Measurements from ENCODE around the gene TMEM223.
"Not testable (repeated sequence)": the region's sequence is repeated elsewhere in the genome, so short reads cannot be mapped to it uniquely, and the experiment has no call there.

TMEM223 gene, protein sequence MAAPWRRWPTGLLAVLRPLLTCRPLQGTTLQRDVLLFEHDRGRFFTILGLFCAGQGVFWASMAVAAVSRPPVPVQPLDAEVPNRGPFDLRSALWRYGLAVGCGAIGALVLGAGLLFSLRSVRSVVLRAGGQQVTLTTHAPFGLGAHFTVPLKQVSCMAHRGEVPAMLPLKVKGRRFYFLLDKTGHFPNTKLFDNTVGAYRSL

DNA sequence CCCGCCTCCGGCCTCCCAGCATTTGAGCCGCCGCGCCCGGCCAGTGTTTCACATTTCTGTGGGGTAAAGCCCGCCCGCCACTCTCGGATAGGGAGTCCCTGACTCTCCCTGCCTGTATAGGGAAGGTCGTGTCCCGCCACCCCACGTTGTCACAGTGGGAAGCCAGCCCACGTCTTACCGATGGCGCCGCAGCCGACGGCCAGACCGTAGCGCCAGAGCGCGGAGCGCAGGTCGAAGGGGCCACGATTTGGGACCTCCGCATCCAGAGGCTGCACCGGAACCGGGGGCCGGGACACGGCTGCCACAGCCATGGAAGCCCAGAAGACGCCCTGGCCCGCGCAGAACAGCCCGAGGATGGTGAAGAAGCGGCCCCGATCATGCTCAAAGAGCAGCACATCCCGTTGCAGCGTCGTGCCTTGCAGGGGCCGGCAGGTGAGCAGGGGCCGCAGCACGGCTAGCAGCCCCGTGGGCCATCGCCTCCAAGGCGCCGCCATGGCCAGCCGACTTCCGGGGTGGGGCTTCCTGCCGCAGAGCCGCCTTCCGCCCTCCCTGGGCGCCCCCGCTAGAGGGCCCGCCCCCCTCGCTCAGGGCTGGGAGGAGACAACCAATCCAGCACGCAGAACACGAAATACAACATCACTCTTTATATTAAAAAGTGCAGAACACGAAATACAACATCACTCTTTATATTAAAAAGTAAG lies at the start of gene TMEM223:
Gene TMEM223, minus strand, starts transcription at position 506 of the 701 bp plus-strand sequence. Its CDS starts 12 bp downstream, at position 494.
- DNase-seq: peak; percentile 73

DNA sequence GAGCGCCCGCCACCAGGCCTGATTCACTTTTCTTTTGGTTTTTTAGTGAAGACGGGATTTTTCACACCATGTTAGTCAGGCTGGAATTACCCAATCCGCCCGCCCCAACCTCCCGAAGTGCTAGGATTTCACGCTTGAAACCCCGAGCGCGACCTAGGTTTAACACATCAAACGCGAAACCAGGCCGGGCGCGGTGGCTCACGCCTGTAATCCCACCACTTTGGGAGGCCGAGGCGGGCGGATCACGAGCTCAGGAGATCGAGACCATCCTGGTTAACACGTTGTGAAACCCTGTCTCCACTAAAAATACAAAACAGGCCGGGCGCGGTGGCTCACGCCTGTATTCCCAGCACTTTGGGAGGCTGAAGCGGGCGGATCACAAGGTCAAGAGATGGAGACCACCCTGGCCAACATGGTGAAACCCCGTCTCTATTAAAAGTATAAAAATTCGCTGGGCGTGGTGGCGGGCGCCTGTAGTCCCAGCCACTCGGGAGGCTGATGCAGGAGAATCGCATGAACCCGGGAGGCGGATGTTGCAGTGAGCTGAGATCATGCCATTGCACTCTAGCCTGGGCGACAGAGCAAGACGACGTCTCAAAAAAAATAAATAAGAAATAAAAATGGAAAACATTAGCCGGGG lies 49.0 kb upstream of the TMEM223 start:
- peak; percentile 65 for DNase-seq

DNA sequence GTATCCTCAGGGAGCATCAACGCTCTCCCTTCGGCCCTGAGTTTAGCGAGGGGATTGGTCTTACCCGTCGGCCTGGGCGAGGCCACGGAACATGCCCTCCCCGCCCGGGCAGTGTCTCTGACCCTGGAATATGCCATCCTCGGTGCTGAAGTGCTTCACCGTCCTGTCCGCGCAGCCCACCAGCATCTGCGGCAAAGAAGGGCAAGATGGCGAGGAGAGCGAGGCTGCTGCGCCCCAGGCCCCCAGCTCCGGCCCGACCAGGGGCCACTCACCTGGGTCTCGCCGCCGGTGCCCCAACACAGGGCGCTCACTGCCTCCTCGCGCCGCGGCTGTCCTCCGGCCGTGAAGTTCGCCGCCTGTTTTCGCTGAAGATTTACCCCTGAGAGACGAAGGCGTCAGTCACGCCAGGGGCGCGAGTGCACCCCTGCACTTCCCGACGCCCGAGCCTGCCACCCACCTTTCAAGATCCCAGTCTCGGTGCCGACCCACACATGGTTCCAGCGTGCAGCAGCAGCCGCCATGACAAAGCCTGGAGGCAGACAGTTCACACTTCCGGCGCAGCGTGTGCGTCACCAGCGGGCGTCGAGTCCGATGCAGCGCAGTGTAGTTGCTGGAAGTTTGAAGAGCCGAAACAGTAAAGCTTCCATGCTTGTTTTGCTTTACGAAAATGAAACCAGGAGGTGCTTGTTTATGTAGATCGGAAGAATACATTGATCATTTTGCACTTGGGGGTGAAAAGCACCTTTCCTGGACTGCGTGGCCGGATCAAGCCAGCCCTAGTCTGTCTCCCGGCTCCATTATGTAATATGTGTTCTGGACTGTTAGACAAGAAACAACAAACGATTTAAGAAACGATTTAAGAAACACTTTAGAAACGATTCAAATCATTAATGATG lies 47.5 kb upstream of the TMEM223 start, which contains the start of gene WDR74:
Gene WDR74, minus strand, starts transcription at position 541 of the 896 bp plus-strand sequence. Its CDS starts 20 bp downstream, at position 521.
- peak; percentile 90 for DNase-seq

DNA sequence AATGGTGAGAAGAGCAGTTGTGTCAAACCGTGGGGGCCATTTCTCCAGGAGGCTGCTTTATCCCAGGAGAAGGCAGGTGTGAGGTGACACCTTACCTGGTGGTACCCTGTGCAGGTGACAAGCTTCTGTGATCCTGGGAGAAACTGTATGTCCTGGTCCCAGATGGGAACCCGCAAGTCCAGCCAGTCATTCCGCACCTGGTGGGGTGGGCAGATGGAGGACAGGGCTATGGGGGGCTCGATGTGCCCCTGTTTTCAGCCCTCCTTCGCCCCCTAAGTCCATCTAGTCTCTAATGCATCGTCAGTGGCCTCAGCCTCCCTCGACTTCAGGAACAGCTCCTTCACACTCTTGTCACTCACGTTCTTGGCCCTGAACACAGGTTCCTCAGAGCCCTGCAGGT lies 43.5 kb upstream of the TMEM223 start:
- no peak for DNase-seq

DNA sequence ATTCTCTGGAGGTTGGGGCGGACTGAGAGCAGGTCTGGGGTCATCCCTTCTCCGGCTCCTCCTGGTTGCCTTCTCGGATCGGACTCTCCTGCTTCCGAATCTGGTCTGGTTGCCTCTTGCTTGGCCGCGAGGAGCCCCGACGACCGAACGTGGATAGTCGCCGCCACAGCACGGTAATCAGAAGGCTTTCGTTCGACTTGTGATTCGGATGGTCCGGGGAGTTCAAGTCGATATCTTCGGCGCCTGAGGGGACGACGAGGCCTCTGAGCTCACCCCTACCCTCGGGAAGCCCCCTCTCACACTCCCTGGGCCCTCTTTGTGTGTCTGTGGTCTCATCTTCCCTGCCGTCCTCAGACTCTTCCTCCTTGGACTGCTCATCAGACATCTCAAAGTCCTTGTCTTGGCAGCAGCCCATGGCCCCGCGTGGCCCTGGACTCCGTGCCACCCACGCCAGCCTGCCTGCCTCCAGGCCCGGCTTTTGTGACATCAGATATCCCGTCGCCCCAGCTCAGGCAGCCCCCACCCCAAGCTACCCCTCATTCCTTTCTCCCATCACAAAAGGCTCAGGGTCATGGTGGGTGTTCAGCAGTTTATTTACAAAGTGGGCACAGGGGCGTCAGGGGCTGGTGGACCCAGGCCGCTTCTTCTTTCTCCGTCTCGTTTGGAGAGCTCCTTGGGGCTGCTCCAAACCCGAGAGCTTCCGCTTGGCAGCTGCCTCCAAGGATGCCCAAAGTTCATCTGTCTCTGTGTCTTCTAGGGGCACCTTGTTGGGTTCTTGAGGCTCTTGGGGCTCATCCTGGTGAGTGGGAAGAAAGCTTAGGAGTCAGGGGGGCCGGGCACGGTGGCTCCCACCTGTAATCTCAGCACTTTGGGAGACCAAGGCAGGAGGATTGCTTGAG lies 40.8 kb upstream of the TMEM223 start, which contains the start of gene TEX54:
Gene TEX54, minus strand, starts transcription at position 506 of the 899 bp plus-strand sequence.
- DNase-seq: no peak

DNA sequence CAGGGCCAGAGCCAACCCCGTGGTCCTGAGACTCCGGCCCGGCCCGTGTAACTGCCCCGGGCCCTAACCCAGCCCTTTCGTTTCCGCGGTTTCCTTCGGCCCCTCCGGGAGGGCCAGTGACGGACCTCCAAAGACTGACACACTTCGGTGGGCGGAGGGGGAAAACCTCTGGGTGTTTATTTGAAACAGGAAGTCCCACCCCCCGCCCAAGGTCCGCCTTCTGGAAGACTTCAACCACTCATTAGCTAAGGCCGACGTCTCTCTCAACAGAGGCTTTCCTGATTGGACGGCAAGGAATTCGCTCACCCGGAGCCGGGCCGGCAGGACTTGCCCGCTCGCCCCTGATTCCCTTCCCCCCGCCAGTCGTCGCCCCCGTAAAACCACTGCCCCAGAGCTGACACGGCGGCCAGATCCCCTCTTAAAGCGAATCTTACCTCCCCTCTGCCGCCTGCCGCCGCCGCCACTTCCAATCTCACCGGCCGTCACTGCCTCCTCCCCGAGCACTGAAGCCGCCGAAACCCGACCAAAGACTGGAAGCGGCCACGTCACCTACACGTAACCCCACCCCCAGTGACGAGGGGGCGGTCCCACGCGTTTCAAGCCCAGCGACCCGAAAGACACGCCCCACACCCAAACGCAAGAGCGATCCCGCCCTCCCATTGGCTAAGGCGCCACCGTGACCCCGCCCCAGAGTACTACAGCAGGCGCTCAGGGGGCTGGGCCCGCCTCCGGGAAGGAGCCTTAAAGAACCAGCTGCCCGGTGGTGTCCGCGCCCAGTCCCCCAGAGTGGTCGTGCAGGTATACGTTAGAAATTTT lies 39.9 kb upstream of the TMEM223 start, which contains the start of gene STX5:
Gene STX5, minus strand, starts transcription at position 532 of the 816 bp plus-strand sequence. CDS start 808 bp downstream, outside the sequence.
- DNase-seq: peak; percentile 97

DNA sequence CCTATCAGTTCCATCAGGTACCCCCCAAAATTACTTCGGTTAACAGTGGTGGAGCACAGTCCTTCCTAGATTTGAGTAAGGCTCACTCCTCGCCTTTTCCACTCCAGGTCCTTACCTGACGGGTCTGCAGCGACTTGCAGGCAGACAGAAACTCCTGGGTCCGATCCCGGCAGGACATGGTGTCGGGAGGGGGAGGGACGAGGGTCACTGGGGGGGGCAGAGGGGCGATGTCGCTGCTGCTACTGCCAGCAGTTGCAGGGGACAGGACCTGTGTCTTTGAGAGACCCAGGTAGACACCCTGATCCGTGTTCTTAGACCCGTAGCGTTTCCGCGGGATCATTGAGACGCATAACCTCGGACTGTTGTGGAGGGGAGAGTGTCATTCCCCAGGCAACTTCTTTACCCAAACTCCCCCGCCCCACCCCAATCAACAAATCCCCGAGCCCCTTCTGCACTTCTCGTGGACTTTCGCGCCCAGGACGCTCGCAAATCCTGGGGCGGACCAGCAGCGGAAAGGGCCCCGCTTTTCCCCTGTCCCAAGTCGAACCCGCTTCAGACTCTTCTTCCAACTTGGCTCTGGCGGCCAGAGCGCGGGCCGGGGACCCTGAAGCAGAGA lies 39.2 kb upstream of the TMEM223 start:
- peak; percentile 40 for DNase-seq

DNA sequence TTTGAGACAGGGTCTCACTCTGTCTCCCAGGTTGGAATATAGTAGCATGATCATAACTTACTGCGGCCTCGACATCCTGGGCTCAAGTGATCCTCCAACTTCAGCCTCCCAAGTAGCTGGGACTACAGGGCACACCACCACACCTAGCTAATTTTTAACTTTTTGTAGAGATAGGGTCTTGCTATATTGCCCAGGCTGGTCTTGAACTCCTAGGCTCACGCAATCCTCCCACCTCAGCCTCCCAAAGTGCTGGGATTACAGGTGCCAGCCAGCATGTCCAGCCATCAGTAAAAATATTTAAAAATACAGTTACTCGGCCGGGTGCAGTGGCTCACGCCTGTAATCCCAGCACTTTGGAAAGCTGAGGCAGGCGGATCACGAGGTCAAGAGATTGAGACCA lies 36.3 kb upstream of the TMEM223 start:
- not testable (repeated sequence) for DNase-seq

DNA sequence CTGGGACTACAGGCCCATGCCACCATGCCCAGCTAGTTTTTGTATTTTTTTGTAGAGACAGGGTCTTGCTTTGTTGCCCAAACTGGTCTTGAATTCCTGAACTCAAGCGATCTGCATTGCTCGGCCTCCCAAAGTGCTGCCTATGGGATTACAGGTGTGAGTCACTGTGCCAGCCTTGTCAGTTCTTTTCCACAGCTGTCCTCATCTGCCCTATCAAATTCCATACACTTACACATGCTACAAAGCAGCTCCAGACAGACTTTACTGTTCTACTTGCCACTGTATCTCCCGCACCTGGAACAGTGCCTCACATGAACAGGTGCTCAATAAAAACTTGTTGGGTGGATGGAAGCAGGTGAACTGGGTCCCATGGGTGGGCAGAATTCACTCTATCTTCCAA lies 31.9 kb upstream of the TMEM223 start:
- DNase-seq: no peak

DNA sequence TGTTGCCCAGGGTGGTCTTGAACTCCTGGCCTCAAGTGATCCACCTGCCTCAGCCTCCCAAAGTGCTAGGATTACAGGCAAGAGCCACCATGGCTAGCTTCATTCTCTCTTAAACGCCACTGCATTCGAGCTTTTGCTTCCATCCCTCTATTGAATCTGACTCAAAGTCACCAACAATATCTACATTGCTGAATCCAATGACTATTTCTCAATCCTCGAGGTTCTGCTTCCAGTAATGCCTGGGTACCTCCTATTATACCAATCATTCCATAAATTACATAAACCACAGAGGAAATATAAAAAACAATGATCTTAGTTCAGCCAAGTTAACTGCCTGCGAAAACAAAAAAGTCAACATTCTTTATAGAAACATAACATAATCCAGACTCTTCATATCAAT lies 25.3 kb upstream of the TMEM223 start:
- DNase-seq: no peak

DNA sequence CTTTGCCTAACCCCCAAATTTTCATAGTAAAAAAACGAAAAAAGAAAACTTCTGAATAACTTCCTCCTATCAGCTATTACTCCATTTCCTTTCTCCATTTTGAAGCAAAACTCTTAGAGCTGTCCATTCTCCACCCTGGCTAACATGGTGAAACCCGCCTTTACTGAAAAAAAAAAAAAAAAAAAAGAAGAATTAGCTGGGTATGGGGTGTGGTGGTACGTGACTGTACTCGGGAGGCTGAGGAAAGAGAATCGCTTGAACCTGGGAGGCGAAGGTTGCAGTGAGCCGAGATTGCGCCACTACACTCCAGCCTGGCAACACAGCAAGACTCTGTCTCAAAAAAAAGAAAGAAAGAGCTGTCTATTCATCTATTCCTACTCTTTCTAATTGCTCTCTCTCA lies 24.8 kb upstream of the TMEM223 start:
- no peak for DNase-seq

DNA sequence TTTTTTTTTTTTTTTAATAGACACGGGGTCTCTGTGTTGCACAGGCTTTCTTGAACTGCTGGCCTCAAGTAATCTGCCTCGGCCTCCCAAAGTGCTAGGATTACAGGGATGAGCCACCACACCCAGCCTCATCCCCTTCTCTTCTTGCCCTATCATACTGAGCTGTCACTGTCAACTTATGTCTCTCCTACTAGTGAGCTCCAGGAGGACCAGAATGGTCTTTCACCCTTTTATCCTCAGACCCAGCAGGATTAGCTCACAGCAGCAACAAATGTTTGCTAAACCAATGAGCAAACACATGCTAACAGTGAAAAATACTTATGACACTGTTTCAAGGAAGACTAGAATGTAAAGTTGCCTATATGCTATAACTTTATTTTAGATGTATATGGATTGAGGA lies 19.9 kb upstream of the TMEM223 start:
- DNase-seq: no peak

DNA sequence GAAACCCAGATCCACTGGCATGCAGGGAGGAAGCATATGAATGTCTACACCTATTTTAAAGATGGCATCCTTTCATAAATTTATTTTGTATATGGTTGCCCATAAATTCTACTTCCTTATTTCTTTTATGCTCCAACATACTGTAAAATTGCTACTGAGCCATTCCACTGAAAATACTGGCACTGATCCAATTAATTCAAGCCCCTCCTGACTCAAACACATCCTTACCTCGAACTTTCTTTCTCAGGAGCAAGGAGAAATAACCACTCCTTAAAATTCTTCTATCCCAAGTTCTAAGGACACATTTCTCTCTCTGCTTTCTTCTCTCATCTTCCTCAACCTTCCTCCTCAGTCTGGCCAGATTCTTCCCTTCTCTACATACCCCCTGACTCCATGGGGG lies 18.9 kb upstream of the TMEM223 start:
- no peak for DNase-seq

DNA sequence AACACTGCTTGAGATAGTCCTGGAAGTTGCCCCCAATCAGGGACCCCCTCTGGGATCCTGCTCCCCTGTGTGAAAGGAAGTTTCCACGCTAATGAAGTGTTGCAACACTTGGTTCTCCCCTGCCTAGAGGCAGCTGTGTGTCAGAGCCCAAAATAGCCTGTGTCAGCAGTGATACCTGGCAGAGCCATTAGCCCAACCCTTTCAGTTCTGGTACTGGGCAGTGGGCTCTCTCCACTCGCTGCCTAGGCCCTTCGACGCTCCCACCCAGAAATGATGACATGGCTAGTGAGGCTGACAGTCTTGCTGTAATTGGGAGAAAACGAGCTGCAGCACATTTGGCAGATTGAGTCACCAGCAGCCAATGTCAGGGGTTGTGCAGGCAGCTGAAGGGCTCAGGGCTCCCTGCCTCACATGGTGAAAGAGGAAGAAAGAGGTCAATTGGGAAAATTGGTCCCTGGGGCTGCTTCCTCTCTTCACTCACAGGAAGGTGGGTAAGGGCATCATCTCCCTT lies 14.9 kb upstream of the TMEM223 start:
- DNase-seq: no peak

DNA sequence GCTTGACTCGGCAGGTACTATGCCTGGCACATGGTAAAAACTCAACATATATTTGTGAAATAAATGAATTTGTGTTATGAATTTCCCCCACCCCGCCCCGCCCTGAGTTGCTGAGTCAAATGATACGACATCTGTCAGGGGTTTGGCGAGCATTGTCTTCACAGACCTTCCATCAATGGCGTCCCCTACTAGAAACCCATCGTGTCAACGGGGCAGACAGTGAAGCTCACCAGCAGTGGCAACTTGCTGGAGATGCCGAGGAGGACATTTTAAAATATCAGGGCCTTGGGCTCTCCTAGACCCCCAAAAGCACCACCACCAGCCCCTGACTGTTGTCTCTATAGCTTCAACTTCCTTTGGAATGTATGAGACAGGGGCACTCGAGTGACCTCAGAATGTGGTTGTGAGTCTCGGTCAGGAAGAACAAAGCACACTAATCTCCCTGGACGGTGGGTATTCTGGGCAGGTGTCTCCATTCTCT lies 14.2 kb upstream of the TMEM223 start:
- DNase-seq: peak; percentile 49

DNA sequence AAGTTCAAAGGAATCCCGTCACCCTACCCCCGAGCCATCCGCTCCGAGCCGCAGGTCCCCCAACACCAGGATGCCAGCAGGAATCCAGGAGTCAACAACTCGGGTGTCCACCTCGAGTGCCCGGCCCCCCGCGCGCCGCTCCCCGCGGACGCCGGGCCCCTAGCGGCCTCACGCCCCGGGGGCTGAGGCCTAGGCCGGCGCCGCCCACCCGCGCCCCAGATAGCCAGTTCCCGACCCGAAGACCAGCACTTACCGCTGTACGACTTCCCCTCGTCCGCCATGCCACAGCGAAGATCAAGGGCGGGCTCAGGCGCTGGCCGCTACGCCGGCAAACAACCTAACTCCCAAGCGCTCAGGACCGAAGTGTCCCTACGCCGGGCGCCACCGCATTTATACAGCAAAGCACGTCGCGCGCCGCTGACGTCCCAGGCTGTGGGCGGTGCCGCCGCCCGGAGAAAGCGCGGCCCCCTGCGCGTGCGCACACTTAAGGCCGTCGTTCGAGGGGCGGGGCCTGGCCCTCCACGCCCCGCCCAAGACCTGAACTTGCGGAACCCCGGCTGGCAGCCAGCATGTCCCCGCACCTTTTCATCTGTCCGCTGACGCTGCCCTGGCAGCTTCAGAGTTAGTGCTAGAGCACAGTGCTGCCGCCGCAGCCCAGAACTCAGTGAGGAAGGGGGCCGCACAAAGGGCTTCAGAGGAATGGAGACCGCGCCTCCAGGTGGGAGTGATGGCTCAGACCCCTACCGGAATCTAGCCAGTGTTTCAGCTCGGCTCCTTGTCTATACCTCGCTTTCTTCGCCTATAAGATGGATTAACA lies 13.5 kb upstream of the TMEM223 start, which contains the start of gene NXF1:
Gene NXF1, minus strand, starts transcription at position 365 of the 817 bp plus-strand sequence. Its CDS starts 84 bp downstream, at position 281.
- peak; percentile 92 for DNase-seq

DNA sequence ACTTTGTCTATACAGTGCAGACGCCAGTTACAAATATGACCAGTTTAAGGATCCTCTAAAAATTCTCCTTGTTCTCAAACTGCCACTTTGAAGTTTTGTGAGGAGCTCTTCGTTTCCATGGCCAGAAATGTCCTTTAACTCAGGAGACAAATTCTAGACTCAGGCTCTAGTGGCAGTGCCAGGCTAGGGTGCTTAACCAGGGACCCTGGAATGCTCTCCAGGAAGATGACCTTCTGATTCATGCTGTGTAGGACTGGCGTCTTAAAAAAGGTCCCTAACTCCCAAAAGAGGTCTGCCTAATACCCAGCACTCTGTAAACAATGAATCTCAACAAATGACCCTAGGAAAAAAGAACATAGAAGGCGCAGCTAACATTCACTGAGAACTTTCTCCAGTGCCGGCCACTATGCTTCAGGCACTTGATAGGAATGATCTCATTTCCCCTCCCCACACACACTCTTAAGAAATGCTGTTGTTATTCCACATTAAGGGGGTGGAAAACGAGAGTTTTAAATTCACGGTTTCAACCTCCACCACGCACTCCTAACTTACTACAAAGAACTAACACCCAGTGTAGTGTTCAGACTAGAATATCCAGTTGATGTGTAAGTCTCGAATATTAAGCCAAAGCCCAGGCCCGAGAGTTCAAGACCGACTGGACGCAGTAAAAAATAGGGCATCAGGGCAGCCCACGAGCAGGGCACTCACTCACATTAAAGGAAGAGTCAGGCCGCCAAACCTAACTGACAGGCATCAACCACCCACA lies 12.7 kb upstream of the TMEM223 start:
- DNase-seq: peak; percentile 6

DNA sequence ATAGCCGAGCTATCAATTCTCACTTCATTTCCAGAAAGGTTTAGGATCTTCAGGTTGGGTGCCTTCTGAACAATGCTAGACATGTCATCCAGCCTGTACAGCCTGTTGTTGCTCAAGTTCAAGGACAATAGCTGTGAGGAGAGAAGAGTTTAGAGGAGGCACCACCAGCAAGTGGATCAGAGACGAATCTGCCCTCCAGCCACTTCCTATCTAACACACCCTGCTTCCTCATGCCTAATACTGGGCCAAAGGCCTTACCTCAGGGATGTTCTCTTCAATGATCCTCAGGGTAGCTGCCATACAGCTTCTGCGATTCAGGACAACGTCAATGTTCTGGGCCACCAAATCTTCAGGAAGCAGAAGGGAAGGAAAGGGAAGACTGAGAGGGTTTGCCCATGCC lies 9.3 kb upstream of the TMEM223 start:
- no peak for DNase-seq
